Measurements from ENCODE around the gene PRPF6. TPM values are rescaled to one million over a fixed set of nuclear protein-coding genes. Genes with fewer than 3 reads are reported as not detected.
A peak's percentile ranks its signal among the peaks of the same experiment; 100 is the strongest.

Gene PRPF6
- total and polyA plus RNA-seq, 2 of the 13 experiments (the other 11 are each of a cell fraction or from before 2014, with no cell fraction given) = 63.7 to 101 TPM

DNA sequence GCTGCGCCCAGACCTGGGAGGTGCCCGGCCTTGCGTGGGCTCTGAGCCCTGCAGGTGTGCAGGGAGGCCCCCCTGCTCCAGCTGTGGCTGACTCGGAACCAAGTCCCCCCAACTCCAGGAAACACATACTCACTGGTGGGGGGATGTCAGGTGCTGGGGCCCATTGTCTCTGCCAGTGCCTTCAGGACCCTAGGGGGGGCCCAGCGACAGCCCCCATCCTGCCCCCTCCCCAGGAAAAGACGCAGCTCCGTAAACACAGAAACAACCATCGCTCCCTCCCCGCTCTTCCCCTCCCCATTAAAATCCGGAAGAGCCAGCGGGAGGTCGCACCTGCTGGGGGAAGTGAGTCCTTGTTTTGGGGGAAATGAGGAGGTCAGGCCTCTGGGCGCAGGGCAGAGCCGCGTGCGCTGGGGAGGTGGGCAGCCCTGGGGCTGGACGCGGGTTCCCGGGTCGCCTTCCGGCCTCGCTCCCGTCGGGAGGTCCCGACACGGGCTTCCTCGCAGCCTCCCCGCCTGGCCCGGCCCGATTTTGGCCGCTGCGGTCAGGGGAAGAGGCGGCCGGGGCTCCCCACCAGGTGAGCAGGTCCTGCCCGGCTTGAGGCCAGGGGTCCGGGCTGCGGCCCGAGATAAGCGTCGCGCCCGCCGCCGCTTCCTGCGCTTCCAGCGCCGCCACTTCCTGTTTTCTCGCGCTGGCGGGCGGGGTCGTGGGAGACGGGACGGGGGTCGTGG, 61.3 kb downstream of the PRPF6 start (continued):
- TF ChIP-seq, protein P1, sequence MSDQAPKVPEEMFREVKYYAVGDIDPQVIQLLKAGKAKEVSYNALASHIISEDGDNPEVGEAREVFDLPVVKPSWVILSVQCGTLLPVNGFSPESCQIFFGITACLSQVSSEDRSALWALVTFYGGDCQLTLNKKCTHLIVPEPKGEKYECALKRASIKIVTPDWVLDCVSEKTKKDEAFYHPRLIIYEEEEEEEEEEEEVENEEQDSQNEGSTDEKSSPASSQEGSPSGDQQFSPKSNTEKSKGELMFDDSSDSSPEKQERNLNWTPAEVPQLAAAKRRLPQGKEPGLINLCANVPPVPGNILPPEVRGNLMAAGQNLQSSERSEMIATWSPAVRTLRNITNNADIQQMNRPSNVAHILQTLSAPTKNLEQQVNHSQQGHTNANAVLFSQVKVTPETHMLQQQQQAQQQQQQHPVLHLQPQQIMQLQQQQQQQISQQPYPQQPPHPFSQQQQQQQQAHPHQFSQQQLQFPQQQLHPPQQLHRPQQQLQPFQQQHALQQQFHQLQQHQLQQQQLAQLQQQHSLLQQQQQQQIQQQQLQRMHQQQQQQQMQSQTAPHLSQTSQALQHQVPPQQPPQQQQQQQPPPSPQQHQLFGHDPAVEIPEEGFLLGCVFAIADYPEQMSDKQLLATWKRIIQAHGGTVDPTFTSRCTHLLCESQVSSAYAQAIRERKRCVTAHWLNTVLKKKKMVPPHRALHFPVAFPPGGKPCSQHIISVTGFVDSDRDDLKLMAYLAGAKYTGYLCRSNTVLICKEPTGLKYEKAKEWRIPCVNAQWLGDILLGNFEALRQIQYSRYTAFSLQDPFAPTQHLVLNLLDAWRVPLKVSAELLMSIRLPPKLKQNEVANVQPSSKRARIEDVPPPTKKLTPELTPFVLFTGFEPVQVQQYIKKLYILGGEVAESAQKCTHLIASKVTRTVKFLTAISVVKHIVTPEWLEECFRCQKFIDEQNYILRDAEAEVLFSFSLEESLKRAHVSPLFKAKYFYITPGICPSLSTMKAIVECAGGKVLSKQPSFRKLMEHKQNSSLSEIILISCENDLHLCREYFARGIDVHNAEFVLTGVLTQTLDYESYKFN (CRISPR knock-in tag; conservative IDR thresholded peaks at IDR 0.05) = peak; percentile 56; the same call in 1 of the 2 replicates
- TF ChIP-seq SAP130 (CRISPR knock-in tag; IDR thresholded peaks at IDR 0.05; ENCODE audit: low read depth) (peak; percentile 61), ZBTB20 (CRISPR knock-in tag; IDR thresholded peaks at IDR 0.05; ENCODE audit: borderline replicate concordance, low read depth) (0 out of 2 replicates have a peak, but pooled peaks have one; percentile 13), ZNF335 (CRISPR knock-in tag; IDR thresholded peaks at IDR 0.05) (no peak), ZNF224 (CRISPR knock-in tag; IDR thresholded peaks at IDR 0.05) (peak; percentile 89; the same call in 1 of the 2 replicates), KMT2B (CRISPR knock-in tag; IDR thresholded peaks at IDR 0.05) (peak; percentile 58; the same call in 1 of the 2 replicates), ZNF75D (CRISPR knock-in tag; IDR thresholded peaks at IDR 0.05; ENCODE audit: borderline replicate concordance) (no peak), ZNF670 (CRISPR knock-in tag; IDR thresholded peaks at IDR 0.05; ENCODE audit: borderline replicate concordance) (peak; percentile 74; the same call in 1 of the 2 replicates), ZNF674 (CRISPR knock-in tag; IDR thresholded peaks at IDR 0.05; ENCODE audit: low read depth) (0 out of 2 replicates have a peak, but pooled peaks have one; percentile 42), ZNF562 (CRISPR knock-in tag; IDR thresholded peaks at IDR 0.05; ENCODE audit: borderline replicate concordance) (no peak), MEF2D (CRISPR knock-in tag; IDR thresholded peaks at IDR 0.05) (no peak; the same call in 1 of the 2 replicates), MXI1 (IDR thresholded peaks at IDR 0.05; ENCODE audit: borderline replicate concordance, low read depth, low read length) (no peak), NFYB (CRISPR knock-in tag; IDR thresholded peaks at IDR 0.05) (no peak), GLI4 (CRISPR knock-in tag; IDR thresholded peaks at IDR 0.05; ENCODE audit: borderline replicate concordance) (peak; percentile 89; the same call in 1 of the 2 replicates)
- TF ChIP-seq, protein P2, sequence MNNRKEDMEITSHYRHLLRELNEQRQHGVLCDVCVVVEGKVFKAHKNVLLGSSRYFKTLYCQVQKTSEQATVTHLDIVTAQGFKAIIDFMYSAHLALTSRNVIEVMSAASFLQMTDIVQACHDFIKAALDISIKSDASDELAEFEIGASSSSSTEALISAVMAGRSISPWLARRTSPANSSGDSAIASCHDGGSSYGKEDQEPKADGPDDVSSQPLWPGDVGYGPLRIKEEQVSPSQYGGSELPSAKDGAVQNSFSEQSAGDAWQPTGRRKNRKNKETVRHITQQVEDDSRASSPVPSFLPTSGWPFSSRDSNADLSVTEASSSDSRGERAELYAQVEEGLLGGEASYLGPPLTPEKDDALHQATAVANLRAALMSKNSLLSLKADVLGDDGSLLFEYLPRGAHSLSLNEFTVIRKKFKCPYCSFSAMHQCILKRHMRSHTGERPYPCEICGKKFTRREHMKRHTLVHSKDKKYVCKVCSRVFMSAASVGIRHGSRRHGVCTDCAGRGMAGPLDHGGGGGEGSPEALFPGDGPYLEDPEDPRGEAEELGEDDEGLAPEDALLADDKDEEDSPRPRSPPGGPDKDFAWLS (CRISPR knock-in tag; IDR thresholded peaks at IDR 0.05; ENCODE audit: borderline replicate concordance) = peak; percentile 17; the same call in 1 of the 2 replicates
- TF ChIP-seq, protein P3, sequence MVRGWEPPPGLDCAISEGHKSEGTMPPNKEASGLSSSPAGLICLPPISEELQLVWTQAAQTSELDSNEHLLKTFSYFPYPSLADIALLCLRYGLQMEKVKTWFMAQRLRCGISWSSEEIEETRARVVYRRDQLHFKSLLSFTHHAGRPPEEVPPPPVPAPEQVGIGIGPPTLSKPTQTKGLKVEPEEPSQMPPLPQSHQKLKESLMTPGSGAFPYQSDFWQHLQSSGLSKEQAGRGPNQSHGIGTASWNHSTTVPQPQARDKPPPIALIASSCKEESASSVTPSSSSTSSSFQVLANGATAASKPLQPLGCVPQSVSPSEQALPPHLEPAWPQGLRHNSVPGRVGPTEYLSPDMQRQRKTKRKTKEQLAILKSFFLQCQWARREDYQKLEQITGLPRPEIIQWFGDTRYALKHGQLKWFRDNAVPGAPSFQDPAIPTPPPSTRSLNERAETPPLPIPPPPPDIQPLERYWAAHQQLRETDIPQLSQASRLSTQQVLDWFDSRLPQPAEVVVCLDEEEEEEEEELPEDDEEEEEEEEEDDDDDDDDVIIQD (CRISPR knock-in tag; IDR thresholded peaks at IDR 0.05; ENCODE audit: low read depth) = no peak
- TF ChIP-seq, protein P4, sequence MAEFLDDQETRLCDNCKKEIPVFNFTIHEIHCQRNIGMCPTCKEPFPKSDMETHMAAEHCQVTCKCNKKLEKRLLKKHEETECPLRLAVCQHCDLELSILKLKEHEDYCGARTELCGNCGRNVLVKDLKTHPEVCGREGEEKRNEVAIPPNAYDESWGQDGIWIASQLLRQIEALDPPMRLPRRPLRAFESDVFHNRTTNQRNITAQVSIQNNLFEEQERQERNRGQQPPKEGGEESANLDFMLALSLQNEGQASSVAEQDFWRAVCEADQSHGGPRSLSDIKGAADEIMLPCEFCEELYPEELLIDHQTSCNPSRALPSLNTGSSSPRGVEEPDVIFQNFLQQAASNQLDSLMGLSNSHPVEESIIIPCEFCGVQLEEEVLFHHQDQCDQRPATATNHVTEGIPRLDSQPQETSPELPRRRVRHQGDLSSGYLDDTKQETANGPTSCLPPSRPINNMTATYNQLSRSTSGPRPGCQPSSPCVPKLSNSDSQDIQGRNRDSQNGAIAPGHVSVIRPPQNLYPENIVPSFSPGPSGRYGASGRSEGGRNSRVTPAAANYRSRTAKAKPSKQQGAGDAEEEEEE (CRISPR knock-in tag; IDR thresholded peaks at IDR 0.05; ENCODE audit: borderline replicate concordance) = no peak; the same call in 1 of the 2 replicates
- TF ChIP-seq, protein P5, sequence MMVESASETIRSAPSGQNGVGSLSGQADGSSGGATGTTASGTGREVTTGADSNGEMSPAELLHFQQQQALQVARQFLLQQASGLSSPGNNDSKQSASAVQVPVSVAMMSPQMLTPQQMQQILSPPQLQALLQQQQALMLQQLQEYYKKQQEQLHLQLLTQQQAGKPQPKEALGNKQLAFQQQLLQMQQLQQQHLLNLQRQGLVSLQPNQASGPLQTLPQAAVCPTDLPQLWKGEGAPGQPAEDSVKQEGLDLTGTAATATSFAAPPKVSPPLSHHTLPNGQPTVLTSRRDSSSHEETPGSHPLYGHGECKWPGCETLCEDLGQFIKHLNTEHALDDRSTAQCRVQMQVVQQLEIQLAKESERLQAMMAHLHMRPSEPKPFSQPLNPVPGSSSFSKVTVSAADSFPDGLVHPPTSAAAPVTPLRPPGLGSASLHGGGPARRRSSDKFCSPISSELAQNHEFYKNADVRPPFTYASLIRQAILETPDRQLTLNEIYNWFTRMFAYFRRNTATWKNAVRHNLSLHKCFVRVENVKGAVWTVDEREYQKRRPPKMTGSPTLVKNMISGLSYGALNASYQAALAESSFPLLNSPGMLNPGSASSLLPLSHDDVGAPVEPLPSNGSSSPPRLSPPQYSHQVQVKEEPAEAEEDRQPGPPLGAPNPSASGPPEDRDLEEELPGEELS (CRISPR knock-in tag; IDR thresholded peaks at IDR 0.05) = no peak

Data from HepG2 (cell line).